OCI-LY7 (cell line): ENCODE measurements around the gene FMR1.

Experiments
- EZH2phosphoT487 ChIP-seq: fragments of 200-600 bp; sonication (generic); IDR thresholded peaks from 2 replicates; pipeline ENCODE4 v1.6.1; 2018; ENCODE audit warnings: low read depth, borderline replicate concordance, mild to moderate bottlenecking, mixed run types, antibody characterized with exemption, low read length, moderate library complexity, mixed read lengths
- TF ChIP-seq, protein P1 (sequence below): fragments of 200-600 bp; sonication (generic); conservative IDR thresholded peaks from 2 replicates; pipeline ENCODE4 v1.5.1; 2014; ENCODE audit warnings: mild to moderate bottlenecking, antibody characterized with exemption, low read length, moderate library complexity, mixed read lengths

DNA sequence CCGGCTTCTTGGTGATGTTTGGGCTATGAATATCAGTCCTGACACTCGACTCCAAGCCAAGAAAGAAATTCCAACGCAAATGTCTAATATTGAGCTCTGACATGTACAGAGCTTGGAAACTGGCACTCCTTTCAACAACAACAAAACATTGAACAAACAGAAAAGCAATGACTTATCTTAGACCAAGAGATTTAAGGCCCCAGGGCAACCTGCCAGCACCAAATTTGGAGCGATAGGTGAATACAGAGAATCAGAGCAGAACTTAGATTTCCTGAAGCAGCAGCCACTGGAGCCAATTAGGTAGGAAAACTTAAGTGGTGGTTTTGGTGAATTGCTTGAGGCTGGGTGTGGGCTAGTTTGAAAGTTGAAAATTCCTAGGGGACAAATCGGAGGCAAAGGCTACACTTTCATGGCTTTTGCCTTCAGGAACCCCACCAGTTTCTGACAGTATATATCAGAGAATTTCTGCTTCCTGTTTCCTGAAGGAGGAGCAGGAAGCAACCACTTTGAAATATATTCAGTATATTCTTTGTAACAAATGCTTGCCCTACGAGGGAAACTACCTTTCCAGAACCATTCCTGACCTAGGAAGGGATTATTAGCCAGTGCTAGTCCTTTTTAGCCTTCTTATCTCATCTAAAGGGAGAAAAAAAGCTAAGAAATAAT, 10.1 kb upstream of the FMR1 start:
- TF ChIP-seq, protein P1, sequence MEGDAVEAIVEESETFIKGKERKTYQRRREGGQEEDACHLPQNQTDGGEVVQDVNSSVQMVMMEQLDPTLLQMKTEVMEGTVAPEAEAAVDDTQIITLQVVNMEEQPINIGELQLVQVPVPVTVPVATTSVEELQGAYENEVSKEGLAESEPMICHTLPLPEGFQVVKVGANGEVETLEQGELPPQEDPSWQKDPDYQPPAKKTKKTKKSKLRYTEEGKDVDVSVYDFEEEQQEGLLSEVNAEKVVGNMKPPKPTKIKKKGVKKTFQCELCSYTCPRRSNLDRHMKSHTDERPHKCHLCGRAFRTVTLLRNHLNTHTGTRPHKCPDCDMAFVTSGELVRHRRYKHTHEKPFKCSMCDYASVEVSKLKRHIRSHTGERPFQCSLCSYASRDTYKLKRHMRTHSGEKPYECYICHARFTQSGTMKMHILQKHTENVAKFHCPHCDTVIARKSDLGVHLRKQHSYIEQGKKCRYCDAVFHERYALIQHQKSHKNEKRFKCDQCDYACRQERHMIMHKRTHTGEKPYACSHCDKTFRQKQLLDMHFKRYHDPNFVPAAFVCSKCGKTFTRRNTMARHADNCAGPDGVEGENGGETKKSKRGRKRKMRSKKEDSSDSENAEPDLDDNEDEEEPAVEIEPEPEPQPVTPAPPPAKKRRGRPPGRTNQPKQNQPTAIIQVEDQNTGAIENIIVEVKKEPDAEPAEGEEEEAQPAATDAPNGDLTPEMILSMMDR, result no peak
- TF ChIP-seq EZH2phosphoT487, result no peak
